GM18870 (cell line): ENCODE results near the gene PPFIBP2.

ENCODE experiments used
- ATAC-seq: cut with Tn5 transposase; IDR thresholded peaks from one replicate; pipeline ENCODE4 v1.9.1; 2021; ENCODE audit warnings: moderate library complexity; ENCODE audit not compliant: unreplicated experiment

Gene PPFIBP2

DNA sequence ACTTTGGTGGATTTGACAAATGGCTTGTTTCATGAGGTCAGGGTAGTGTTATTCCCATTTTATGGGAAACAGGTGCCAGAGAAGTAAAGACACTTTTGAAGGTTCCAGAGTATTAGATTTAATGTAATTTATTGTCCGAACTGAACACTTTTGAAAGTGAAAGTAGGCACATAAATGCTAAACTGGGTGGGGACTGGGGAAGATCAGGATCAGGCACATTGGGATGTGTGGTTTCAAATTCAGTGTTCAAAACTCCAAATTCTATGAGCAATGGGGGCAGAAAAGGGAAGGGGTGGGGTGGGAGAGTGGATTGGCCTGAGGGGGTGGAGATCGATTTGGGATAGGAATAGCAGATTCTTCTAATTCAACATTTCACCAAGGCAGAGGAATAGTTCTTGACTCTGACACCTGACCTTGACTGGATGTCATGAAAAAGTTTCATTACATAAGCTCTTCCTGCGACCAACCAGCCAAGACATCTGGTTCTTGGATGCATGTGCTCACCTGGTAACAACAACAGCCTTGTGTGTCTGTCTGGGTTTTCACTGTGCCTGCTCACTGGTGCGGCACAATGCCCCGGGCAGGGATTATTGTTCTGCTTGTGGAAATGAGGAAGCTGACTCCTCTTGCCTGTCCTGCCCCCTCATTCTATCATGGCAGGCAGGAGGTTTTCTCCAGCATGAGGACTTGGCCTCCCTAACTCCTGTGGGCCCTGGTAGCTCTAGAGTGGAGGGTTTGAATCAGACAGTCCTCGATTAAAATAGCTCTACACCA lies 10.8 kb downstream of the PPFIBP2 start:
- ATAC-seq: no peak

DNA sequence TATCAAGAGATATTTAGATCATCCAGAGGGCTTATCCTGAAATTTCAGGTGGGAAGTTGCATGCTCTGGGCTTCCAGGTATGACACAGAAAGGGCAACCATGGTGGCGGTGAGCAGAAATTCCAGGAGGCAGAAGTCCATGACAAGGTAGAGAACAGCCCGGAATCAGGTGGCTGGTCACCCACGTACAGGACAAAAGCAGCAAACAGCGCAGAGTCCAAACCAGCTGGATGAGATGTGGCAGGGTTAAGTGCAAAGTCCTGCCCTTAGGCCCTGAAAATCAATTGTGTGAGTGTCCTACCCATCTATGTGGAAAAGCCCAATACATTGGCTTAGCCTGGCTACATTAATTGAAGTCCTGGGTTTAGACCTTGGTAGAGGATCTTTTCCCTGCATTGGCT lies 11.6 kb downstream of the PPFIBP2 start:
- ATAC-seq: no peak

DNA sequence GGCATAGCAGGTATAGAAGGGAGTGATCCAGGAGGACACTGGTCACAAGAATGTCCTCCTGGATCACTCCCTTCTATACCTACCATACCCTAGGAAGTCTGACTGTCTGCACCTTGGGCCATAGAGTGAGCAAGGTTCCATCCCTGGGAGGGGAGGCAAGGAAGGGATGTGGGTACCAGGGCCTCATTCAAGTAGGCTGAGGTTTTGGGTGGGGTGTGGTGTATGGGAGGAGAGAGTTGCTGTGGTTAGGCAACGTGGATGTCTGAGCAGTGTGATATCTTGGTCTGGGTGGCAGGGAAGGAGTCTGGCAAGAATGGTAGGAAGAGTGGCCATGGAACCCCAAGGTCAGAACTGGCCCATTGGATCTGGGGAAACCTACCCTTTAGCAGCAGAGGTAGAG lies 13.2 kb downstream of the PPFIBP2 start:
- no peak for ATAC-seq

DNA sequence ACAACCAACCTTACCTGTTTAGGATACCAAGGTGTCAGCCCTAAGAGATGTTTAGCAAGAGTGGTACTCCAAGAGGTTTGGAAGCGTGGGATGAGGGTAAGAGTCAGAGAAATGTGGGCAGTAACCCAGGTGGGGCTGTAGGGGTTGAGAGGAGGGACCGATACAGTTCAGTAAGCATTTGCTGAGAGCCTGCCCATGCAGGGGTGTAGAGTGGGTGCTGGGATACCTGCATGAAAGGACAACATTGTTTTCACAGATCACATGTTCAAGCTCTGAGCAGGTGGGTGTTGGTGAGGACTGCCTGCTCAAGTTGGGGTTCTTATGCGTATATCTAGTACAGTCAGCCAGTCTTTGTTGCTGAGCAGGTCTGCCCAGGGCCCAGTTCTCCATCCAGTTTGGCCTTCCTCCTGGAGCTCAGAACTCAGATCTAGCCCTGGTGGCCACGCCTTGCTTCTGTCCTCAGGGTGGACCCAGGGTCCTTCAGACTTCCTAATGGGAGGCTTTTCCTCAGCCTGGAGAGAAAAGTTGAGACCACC lies 14.8 kb downstream of the PPFIBP2 start:
- ATAC-seq: no peak

DNA sequence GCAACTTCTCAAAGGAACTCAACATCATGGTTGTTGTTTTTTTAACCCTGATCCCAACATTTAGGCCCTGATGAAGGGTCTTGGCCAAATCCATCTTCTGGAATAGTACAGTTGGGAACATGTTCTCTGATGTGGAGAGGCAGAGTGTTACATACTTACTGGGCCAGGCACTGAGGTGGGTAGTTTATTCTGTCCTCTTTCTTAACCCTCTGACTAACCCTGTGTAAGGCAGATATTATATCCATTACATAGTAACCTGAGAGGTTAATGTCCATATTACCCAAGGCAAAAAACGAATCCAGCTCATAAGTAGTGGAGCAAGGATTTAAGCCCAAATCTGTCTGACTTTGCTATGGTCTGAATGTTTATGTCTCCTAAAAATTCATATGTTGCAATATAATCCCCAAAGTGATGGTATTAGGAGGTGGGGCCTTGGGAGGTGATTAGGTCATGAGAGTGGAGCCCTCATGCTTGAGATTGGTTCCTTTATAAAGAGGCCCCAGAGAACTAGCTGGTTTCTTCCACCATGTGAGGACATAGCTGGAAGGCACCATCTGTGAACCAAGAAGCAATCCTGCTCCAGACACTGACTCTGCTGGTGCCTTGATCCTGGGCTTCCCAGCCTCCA lies 16.3 kb downstream of the PPFIBP2 start:
- ATAC-seq: no peak

DNA sequence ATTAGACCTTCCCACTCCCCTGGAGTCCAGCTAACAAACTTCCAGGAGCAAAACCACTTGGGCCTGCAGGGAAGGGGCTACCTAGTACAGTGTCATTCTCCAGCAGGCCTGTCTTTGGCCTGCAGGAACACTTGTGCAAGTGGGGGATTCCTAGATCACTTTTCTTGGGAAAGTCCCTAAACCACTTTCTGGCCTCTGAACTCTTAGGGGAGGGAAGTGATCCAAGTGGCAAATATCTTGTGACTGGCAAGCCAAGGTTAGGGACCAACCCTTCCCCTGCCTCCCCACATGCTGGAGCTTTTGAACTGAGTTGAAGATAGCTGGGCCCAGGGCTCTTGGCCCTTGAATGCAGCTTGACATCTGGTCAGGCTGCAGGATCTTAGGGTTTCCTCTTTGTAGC lies 17.2 kb downstream of the PPFIBP2 start:
- no peak for ATAC-seq

DNA sequence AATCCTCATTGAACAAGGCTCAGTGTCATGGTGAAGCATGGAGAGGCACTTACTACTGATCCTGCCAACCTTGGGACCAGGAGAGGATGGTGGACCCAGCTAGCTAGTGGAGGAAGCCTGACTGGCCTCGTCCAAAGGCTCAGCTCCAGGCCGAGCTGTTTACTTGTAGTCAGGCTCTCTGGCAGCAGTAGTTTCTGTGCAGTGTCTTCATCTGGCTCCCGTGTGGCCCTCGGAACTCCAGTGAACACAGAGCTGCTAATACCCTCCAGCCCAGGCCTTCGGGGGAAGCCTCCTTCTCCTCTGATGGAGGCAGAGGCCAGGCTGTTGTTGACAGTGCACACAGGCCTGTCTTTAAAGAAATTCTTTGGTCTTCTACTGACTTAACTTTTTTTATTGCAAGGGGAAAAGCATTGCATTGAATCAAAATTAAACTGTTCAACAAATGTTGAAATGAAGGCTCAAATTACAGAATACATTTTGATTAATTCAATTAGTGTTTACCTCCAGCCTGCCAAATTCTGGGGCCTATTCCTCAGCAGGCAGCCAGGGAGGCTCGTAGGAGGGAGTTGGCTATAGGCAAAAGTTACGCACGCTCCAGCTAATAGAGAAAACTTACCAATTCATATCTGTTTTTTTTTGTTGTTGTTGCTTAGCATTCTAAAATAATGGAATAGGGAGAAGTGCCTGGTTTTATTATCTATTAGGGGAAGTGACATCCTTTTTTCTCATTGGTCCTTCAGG lies 18.8 kb downstream of the PPFIBP2 start:
- ATAC-seq: no peak

DNA sequence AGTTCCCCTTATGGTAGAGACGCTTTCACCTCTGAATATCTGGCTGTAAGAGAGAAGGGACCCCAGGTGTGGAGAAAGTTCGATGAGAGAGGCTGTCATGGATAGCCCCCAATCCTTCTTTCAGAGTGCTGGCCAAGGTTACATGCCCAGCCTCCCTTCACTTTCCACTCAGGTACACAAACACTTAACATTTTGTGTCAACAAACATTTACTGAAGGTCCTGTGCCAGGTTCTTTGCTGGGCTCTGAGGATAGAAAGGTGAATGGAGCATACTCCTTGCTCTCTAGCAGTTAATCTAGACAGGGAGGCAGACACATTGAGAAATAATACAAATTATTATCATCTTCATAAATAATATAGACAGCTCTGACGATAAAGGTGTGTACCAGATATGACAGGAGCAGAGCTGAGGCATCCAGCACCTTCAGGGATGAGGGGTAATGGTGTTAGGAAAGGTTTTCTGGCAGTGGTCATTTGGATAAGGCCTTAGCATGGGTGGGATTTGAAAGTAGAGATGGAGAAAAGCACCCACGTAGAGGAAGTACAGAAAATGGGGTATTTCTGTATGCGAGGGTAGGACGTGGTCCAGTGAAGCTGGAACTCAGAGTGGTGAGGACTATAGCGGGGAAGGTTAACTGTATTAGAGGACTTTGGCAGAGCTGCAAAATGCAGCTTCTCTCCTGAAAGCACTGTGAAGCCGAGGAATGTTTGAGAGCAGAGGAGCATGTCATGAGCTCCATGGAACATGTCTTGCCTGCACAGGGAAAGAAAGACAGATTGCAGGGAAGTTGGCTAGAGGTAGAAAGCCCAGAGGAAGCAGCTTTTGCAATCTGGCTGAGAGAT lies 19.6 kb downstream of the PPFIBP2 start:
- peak; percentile 12 for ATAC-seq

DNA sequence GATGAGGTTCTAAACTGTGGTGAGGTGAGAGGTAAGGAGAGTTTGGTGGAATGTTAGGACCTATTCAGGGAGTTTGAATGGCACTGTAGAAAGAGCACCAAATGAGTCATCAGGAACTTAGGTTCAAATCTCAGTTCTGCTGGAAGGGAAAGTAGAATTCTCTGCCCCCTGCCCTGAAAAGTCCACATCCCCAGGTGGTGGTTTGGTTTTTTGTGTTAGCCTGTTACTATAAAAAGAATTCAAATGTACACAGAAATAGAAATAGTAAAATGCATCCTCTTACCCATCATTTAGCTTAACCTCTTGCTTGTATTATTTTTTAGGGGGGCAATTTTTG lies 20.2 kb downstream of the PPFIBP2 start:
- ATAC-seq: peak; percentile 78

DNA sequence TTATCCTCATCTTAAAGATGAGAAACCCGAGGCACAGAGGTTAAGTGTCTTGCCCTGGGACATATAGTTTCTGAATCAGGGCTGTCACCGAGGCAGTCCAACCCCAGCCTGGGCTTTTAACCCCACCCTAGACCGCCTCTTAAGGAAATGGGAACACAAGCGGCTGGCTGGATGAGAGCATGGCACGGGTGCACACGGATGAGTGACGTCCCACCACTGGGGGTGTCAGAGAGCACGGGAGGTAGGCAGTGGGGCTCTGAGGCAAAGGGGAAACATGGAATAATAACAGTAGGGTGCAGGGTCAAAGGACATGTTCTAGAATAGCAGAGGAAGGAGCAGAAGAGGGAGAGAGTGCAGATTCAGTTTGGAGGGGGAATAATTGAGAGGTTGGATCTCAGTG lies 22.3 kb downstream of the PPFIBP2 start:
- ATAC-seq: no peak

DNA sequence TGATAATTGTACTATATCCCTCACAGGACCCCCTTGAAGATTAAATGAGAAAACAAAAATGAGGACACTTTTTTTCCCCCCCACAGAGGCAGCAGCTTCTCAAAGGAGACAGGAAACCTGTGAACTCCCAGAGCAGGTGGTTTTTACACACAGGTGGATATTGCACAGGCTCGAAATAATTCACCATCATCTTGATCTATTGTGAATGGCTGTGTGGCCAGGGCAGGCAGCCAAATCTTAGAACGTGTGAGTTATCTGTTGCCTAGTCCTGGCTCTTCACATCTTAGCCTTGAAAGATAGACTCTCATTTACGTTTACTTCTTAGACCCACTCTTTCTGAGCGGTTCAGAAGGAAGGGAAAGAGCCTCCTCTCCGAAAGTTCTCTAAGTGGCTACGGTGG lies 23.5 kb downstream of the PPFIBP2 start:
- ATAC-seq: no peak

DNA sequence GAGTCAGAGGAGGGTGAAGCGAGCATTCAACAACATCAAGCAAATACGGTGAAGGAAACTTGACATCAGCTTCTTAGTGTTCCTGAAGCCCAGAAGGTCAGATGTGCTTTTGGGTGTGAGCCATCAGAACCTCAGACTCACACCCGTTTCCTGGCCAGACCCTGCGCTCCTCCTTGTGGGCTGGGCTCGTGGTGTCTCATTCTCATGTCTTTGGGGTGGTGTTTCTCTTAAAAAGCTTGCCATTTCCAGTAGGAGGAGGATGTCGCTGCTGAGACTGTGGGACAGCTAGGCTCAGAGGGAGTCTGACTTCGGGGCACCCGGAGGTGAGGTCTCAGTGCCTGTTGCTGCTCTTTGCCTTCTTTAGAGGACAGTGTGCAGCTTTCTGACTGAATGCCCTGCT lies 24.2 kb downstream of the PPFIBP2 start:
- ATAC-seq: no peak

DNA sequence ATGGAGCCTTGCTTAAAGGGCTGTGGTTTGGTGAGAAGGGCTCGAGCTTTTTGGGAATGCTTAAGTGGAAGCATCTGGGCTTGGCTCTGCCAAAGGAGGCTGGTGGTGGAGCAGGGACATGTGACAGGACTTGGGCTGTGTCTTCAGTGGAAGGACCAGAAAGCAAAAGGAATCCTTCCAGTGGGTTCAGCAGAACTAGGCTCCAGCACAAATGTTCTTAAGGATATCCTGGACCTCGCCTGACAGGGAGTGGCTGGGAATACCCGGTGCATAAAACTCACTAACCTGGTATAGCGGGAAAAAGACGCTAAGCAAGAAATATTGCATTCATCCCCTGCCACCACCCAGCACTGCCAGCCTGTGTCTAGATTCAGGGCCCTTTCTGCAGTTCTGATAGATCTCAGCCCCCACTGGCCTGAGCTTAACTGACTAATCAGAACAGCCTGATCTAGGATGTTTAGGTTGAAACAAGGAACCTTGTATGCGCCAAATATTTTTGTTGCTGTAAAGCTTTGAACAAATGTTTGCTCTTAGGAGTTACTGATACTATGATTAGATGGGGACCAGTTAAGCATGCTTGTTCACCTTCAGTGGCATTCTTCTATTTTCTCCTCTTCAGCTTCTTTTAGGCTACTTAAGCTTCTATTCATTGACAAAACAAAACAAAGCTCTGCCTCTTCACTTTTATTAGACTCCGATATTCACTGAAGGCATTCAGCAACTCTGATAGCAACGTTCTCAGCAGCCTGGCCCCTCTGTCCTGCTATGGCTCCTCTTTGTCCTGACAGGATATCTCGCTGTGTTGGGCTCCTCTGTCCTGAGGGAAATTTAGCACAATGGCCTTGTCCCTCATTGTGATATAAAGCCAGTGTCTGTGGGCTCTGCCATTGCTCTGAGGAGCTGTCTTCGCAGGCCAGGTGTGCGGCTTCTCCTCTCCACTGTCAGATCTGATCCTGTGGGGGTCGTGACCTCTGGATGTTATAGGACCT lies 25.0 kb downstream of the PPFIBP2 start:
- ATAC-seq: no peak

DNA sequence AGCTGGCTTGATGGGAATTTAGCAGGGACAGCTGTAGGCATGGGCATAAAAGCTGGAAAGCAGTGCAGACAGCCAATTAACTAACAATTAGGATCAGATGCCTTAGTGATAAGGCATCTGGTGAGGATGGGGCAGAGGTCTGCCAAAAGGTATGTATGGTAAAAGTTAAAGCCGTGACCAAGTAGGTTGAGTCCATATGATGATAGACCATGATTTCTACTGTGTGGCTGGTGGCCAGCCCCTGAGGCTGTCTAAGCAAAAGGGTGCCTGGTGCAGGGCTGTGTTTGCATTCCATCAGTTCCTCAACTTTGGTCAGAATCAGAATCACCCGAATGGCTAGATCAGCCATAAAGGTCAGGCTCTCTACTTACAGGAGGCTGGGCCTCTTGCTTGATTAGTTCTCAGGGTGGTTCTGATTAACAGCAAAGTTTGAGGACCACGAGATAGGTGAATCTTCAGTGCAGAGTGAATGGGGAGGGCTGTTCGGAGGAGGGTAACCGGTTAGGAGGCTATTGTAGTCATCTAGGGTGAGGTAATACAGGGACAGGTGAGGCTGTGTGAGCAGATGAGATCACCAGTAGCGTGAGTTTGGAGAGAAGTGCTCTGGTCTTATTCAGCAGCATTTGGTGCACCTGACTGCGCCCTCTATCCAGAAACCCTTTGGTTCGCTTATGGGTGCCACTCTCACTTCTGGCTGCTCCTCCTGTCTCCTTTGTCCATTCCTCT lies 27.2 kb downstream of the PPFIBP2 start:
- no peak for ATAC-seq

DNA sequence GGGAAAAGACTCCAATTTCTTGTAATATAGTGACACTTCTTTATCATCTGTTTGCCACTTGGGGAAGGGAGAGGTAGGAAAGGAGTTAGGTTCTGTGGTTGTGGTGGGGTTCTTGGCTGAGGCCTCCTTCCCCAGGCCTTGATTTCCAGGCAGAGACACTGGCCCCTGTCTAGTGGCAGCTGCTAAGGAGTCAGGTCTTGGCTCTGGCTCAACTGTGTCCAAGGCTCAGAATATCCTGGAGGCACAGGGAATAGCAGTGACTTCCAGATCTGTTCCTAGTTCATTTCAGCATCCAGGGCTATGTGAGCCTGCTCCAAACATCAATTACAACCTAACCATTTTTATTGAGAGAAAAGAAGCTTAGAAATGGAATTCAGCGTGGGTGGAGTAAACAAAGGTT lies 29.5 kb downstream of the PPFIBP2 start:
- no peak for ATAC-seq

DNA sequence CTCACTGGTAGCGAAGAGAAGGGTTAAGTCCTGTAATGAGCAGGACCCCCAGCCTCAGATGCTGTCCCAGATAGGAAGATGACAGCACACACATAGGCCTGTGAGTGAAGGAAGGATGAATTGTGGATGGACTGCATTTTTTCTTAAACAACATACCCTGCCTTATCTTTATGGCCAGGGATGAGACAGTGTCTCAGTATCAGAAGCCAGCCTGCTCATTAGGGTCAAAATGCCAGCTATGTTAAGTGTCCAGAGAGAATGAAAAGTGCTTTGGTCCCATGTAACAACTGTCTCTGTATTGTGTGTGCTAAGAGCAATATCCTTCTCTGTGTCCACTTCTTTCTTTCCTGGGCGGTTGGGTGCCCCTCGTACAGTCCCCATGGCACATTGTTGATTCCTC lies 30.2 kb downstream of the PPFIBP2 start:
- ATAC-seq: no peak

DNA sequence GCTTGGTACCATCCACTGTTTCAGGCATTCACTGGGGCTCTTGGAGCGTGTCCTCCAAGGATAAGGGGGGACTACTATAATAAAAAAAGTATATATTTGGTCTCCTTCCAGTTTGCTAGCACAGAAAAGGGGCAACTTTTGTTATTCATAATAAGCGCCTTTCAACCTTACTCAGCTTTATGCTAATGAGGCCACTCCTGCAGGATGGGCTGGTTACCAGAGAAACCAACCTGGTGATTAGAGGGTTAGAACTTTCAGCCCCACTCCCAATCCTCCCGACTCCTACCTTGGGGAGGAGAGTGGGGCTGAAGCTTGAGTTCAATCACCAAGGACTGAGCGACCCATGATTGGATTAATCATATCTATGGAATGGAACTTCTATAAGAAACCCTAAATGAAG lies 31.8 kb downstream of the PPFIBP2 start:
- no peak for ATAC-seq

DNA sequence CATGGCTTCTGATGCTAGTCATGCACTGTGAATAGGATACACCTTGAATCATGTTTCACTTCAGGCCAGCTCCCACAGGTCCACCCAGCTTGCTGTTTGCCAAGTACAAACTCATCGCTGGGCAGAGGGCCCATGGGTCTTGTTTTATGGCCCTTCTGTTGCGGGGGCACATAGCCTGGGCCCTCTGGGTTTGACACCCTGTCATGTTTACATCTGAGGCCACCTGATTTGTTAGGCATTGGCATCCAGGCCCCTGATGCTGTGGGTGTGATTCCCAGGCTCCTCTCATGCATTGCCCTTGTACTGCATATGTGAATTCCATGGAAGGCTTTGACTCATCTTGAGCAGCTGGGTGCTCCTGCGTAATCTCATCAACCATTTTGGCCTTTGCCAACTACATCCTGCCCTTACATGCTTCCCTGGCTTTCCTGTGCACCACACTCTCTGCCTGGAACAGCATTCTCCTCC lies 32.6 kb downstream of the PPFIBP2 start:
- no peak for ATAC-seq

DNA sequence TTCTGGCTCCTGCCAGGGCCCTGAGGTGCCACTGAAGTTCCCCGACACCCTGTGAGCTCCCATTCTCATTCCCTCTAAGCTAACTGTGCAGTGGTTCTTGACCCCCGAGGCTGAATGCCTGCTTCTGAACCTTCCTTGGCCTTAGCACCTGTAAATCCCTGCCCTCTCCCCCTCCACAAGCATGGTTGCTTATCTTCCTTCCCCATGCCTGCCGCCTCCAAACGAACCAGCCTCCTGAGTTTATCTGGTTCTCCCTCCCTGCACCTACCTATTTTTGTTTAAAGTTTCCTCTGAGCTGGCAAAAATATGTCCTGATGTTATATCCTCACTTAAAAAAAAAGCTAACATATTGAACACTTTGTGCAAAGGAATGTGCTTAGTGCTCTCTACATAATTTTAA lies 33.9 kb downstream of the PPFIBP2 start:
- no peak for ATAC-seq
